NCI-H226 (cell line): ENCODE results near the gene RIN3.
"Not testable (repeated sequence)": the region's sequence is repeated elsewhere in the genome, so short reads cannot be mapped to it uniquely, and the experiment has no call there.

Experiments used
- DNase-seq: peaks from one replicate; pipeline ENCODE4 v3.0.0-alpha.2; 2015

The RIN3 gene

DNA sequence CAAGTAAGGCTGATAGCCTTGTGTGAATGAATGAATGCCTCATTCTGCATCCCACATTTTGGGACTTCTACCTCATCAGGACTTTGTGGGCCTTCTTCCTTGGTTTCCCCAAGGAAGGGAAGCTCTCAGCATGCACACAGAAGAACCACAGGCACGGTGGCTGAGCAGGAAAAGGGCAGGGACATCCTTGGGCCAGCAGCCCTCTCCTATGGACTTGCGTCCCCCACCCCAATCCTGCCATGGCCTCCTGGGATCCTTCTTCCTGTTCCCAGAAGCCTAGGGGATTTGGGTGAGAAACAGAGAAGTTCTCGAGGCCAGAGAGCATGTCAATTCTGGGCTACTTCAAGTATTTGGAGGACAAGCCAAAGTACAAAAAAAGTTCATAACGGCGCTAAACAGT lies 165.2 kb downstream of the RIN3 start:
- no peak for DNase-seq

GRCh38 chr14:92679246-92679645 lies 165.7 kb downstream of the RIN3 start:
- no peak for DNase-seq

GRCh38 chr14:92680330-92680729 lies 166.7 kb downstream of the RIN3 start:
- not testable (repeated sequence) for DNase-seq

- peak; percentile 48 for DNase-seq
Measured at GRCh38 chr14:92680781-92681650, 167.4 kb downstream of the RIN3 start.

DNA sequence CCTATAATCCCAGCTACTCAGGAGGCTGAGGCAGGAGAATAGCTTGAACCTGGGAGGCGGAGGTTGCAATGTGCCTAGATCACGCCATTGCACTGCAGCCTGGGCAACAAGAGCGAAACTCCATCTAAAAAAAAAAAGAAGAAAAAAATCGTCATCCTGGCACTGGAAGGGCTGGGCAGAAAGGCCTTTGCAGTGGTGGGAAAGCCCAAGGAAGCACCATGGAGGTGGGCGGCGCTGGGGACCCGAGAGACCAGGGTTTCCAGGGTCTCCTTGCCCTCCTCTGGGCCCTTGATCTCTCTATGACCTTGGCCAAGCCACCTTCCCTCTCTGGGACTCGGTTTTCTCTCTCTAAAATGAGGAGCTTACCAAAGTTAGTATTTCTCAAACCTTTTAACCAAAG lies 169.5 kb downstream of the RIN3 start:
- DNase-seq, result no peak

GRCh38 chr14:92684801-92685560 lies 171.4 kb downstream of the RIN3 start:
- DNase-seq, result no peak

GRCh38 chr14:92685784-92686355 lies 172.3 kb downstream of the RIN3 start:
- DNase-seq, result no peak

DNA sequence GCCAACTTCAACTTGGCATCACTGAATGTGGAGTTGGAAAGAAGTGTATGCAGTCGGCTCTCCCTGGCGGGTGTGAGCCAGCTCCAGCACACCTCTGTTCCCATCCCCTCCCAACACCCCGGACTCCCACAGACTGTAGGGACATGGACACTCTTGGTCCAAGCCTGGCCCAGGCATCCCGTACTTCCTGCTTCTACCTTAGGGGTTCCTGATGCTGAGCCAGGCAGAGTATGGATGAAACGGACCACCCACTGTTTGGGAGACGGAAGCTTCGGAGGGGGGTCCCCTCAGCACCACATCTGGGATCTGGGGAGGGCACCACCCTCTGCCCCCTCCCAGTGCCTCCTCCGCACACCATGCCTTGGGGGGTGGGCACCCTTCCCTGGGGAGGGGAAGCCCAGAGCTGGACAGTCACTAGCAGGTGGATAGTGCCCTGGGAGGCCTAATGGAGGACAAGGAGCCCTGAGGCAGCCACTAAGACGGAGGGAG lies 172.9 kb downstream of the RIN3 start:
- DNase-seq, result no peak

- peak; percentile 7 for DNase-seq
Measured at GRCh38 chr14:92686900-92687427, 173.4 kb downstream of the RIN3 start.

DNA sequence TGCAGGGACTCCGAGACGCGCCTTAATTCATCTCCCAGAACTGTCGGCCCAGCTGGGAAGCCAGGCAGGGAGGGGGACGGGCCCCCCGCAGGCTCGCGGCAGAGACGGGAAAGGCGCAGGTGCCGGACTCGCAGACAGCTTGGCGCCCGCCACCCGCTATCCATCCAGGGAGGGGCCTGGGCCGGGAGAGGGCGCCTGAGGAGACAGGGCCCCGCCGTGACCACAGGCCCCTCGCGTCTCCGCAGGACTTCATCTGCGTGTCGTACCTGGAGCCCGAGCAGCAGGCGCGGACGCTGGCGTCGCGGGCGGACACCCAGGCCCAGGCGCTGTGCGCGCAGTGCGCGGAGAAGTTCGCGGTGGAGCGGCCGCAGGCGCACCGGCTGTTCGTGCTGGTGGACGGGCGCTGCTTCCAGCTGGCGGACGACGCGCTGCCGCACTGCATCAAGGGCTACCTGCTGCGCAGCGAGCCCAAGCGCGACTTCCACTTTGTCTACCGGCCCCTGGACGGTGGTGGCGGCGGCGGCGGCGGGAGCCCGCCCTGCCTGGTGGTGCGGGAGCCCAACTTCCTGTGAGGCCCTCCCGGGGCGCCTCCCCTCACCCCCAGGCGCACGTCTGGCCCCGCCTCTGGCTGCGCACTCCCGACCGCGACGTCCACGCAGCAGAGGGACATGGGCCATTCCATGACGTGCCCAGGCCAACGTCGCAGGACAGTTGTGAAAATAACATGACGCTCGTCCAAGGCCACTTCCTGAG lies 174.3 kb downstream of the RIN3 start:
- no peak for DNase-seq

DNA sequence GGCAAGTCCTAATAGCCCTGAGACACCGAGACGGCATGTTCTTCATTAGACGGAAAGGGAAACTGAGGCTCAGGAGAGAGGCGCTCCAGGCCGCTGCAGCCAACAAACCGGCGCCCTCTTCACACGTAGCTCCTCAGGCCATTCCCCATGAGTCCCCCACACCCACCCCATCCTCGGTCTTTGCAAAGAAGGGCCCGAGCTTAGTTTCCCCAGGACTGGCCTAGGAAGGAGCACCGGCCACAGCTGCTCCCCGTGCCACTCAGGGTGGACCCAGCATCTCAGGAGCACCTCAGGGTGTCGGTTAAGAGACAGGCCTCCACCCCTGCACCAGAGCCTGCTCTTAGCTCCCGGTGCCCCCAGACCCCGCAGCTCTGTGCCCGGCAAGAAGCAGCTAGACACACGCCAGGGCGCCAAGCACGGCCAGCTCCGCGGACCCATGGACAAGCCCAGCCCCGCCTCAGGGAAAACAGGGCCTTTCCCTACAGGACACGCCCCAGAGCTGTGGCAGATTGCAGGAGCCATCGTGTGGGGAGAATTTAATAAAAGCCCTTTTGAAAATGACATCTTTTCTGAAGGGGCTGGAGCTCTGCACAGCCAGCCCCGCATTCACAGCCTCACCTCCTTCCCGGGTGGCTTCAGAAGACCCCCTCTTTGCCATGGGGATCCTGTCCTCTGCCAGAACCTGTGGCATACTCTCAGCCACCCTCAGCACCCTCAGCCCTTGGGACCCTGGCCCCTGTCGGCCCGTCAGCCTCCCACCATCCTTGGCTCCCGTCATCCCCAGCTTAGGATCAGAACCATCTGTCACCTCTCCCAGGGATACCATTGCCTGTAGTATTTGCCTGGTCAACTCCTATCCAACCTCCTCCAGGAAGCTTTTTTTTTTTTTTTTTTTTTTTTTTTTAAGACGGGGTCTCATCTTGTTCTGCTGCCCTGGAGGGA lies 175.1 kb downstream of the RIN3 start:
- no peak for DNase-seq

DNA sequence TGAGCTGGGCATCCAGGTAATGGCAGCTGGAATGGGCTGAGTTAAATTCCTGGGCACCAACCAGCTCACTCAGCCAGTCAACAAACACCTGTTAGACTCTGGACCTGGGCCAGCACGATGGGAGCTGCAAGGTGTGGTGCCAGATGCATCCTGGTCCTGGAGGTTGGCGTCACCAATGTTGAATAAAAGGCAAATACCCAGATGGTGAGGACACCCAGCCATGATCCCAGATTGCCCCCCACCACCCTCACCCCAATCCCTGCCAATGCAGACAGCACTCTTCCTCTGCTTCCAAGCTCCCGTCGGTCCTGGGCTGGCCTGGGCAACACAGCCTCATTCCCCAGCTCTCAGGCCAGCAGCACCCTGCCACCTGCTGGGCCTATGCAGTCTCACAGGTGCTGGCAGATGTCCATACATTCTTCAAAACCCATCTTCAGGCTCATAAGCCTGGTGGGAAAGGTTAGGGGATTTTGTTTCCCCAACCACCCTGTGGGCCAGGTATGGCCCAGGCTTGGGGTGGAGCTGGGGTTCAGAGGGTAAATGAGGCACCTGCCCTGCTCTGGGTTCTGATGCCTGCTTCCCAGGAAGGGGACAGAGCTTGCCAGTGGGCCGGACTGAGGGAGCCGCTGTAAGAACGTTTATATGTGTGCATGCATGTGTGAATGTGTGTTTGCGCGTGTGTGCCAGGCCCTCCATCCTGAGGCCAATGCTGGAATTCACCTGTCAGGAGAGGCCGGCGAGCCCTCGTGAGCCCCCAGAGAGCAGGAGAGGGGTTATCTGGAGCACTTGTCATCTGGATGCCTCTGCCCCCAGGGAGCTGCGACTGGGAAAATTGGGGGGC lies 176.8 kb downstream of the RIN3 start:
- peak; percentile 38 for DNase-seq

DNA sequence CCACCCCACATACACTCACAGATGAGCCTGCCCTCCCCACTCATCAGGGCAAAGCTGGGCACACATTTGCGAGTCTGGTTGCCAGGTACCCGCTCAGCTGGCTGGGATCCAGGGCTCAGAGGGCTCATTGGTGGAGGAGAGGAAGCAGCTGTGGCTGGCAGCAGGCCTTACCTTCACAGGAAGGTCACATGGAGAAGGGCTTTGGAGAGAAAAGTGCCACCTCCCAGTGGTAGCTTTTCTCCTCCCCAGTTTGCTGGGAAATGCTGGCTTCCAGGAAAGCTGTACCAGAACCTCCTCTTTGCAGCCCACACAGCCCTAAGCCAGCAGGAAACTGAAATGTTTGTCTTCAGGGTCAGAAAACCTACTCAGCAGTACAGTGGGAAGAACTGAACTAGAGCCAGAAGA lies 179.2 kb downstream of the RIN3 start:
- peak; percentile 40 for DNase-seq

GRCh38 chr14:92693998-92694795 lies 180.6 kb downstream of the RIN3 start:
- no peak for DNase-seq

GRCh38 chr14:92694807-92695206 lies 181.2 kb downstream of the RIN3 start:
- DNase-seq, result no peak

- DNase-seq, result no peak
Measured at GRCh38 chr14:92695562-92695961, 182.0 kb downstream of the RIN3 start.

DNA sequence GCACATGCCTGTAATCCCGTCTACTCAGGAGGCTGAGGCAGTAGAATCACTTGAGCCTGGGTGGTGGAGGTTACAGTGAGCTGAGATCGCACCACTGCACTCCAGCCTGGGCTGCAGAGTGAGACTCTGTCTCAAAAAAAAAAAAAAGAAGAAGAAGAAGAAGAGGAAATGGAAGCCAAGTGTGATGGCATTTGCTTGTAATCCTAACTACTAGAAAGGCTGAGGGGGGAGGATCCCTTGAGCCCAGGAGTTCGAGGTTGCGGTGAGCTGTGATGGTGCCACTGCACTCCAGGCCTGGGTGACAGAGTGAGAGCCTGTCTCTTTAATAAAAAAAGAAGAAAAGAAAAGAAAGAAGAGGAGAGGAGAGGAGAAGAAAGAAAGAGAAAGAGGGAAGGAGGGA lies 182.8 kb downstream of the RIN3 start:
- DNase-seq, result no peak

DNA sequence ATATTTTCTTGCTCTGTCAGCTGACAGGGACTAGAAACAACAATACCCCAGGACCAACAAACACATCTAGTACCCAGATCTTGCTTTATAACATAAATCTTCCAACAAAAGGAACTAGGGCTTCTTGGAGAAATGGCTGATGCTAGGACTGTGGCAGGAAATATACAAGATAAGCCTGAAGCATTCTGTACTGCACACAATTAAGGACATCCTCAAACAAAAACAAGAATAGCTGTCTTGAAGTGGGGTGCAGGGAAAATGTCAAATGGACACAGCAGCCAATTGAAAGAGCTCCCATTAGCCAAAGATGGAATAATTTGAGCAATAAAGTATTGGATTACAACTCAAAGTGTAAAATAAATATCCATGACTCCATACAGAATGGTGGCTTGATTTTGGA lies 184.8 kb downstream of the RIN3 start:
- DNase-seq, result no peak

- no peak for DNase-seq
Measured at GRCh38 chr14:92701826-92702225, 188.2 kb downstream of the RIN3 start.
